ENCODE data around the gene SRC. TPM values are rescaled to one million over a fixed set of nuclear protein-coding genes. Genes with fewer than 3 reads are reported as not detected.
"Not testable (repeated sequence)": the region's sequence is repeated elsewhere in the genome, so short reads cannot be mapped to it uniquely, and the experiment has no call there.

SRC gene
- total RNA-seq, 1 donor from 2014 or later = 37.8 TPM

- DNase-seq (ENCODE audit: low read depth) = no peak
- no peak overlapping the region for H3K4me3 ChIP-seq (ENCODE audit: low read depth, low read length)
- TF ChIP-seq, protein P1, sequence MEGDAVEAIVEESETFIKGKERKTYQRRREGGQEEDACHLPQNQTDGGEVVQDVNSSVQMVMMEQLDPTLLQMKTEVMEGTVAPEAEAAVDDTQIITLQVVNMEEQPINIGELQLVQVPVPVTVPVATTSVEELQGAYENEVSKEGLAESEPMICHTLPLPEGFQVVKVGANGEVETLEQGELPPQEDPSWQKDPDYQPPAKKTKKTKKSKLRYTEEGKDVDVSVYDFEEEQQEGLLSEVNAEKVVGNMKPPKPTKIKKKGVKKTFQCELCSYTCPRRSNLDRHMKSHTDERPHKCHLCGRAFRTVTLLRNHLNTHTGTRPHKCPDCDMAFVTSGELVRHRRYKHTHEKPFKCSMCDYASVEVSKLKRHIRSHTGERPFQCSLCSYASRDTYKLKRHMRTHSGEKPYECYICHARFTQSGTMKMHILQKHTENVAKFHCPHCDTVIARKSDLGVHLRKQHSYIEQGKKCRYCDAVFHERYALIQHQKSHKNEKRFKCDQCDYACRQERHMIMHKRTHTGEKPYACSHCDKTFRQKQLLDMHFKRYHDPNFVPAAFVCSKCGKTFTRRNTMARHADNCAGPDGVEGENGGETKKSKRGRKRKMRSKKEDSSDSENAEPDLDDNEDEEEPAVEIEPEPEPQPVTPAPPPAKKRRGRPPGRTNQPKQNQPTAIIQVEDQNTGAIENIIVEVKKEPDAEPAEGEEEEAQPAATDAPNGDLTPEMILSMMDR (conservative IDR thresholded peaks at IDR 0.05; ENCODE audit: low read depth, low read length) = no peak
Observed at GRCh38 chr20:37335642-37336368, 10.1 kb upstream of the SRC start.

DNA sequence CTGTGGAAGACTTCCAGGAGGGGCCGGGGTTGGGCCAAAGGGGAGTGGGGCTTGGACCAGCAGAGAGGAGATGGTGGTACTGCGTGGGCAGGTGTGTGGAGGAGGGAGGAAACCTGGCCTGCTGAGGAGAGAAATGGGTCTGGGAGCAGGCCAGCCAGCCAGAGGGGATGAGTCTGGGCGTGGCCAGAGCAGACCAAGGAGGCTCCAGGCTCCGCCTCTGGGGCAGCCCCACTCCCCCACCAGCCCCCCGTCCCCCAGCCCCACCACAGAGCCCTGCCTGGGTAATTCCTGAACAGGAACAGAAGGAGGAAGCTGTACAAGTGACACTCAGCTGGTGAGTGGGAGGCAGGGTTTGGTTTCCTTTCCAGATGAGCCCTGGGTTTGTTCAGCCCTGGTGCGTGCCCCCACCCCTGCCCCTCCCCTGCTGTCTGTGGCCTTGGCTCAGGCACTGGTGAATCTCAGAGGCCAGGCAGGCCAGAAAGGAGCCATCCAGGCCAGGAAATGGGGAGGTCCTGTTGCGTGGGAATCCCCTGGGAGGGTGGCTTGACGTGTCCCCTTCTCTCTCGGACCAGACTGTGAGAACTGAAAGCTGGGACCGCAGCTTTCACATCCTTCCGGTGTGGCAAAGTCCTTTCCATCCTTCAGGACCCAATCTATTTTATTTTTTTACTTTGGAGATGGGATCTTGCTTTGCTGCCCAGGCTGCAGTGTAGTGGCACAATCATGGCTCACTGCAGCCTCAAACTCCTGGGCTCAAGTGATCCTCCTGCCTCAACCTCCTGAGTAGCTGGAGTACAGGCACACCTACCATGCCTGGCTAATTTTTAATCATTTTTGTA lies 9.4 kb upstream of the SRC start:
- DNase-seq (ENCODE audit: low read depth) = no peak
- H3K4me3 ChIP-seq (ENCODE audit: low read depth, low read length) = no peak overlapping the region
- TF ChIP-seq, protein P1 (conservative IDR thresholded peaks at IDR 0.05; ENCODE audit: low read depth, low read length) = no peak

DNA sequence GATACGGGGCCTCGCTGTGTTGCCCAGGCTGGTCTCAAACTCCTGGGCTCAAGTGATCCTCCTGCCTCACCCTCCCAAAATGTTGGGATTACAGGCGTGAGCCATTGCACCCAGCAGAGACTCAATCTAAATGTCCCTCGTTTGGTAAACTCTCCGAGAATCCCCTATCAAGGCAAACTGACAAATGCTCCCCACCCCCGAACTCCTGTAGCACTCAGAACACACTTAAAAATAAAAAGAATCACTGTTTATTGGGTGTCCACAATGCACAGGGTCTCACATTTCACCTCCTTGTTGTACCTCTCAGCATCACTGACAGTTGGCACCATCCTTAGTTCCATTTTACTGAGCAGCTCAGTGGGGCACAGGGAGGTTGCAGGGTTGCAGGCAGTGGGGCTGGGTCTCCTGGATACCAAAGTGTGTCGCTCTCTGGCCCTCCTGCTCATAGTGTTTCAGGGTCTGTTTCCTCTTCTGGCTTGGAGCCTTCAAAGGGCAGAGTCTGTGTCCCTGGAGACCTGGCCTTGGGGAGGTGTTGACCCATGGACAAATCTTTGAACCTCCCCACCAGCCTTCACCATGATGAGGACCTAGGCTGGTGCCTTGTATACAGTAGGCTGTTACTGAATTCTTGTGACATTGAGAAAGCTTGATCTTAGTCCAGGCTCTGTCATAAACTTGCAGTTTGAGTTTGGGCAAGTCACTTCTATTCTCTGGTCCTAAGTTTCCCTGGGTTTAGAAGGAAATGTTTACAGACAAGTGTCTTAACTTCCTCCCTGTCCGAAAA lies 8.5 kb upstream of the SRC start:
- DNase-seq (ENCODE audit: low read depth) = no peak
- no peak overlapping the region for H3K4me3 ChIP-seq (ENCODE audit: low read depth, low read length)
- TF ChIP-seq, protein P1 (conservative IDR thresholded peaks at IDR 0.05; ENCODE audit: low read depth, low read length) = no peak

DNA sequence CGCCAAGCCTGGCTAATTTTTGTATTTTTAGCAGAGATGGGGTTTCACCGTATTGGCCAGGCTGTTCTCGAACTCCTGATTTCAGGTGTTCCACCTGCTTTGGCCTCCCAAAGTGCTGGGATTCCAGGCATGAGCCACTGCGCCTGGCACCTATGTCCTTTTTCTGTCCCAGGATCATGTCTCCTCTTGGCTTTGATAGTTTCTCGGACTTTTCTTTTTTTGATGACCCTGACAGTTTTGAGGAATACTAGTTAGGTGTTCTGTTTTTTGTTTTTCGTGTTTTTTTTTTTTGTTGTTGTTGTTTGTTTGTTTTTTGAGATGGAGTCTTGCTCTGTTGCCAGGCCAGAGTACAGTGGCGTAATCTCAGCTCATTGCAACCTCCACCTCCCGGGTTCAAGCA lies 7.6 kb upstream of the SRC start:
- not testable (repeated sequence) for H3K4me3 ChIP-seq (ENCODE audit: low read depth, low read length); DNase-seq (ENCODE audit: low read depth)

GRCh38 chr20:37339208-37339607 lies 6.7 kb upstream of the SRC start:
- no peak for DNase-seq (ENCODE audit: low read depth)
- TF ChIP-seq, protein P1 (conservative IDR thresholded peaks at IDR 0.05; ENCODE audit: low read depth, low read length) = no peak
- H3K4me3 ChIP-seq (ENCODE audit: low read depth, low read length) = no peak overlapping the region

DNA sequence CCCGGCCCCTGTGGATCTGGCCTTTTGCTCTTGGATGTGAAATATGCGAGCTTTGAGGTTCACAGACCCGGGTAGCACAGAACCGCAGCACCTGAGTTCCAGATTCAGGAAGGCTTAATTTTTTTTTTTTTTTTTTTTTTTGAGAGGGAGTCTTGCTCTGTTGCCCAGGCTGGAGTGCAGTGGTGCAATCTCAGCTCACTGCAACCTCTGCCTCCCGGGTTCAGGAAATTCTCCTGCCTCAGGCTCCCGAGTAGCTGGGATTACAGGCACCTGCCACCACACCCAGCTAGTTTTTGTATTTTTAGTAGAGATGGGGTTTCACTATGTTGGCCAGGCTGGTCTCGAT lies 6.2 kb upstream of the SRC start:
- H3K4me3 ChIP-seq (ENCODE audit: low read depth, low read length); DNase-seq (ENCODE audit: low read depth): not testable (repeated sequence)

GRCh38 chr20:37340998-37341397 lies 4.9 kb upstream of the SRC start:
- H3K4me3 ChIP-seq (ENCODE audit: low read depth, low read length) = no peak overlapping the region
- TF ChIP-seq, protein P1 (conservative IDR thresholded peaks at IDR 0.05; ENCODE audit: low read depth, low read length) = no peak
- no peak for DNase-seq (ENCODE audit: low read depth)

All from epithelial cell of proximal tubule (primary cell).